H9 (cell line): Measurements from ENCODE around the gene NSMCE4A. TPM values are rescaled to one million over a fixed set of nuclear protein-coding genes. Genes with fewer than 3 reads are reported as not detected.
A peak's percentile ranks its signal among the peaks of the same experiment; 100 is the strongest.

Experiments used
- DNase-seq: peaks from one replicate; pipeline ENCODE4 v3.0.0-alpha.2; 2017
- H2AFZ ChIP-seq: one replicate; pipeline ENCODE4 v1.6.1; 2013; ENCODE audit warnings: mild to moderate bottlenecking, low read length, control low read depth, moderate library complexity
- H2AK5ac ChIP-seq: 2 replicates; pipeline ENCODE4 v1.6.1; 2013; ENCODE audit warnings: low read length, control low read depth, mixed read lengths; ENCODE audit not compliant: insufficient read length
- H2BK120ac ChIP-seq: one replicate; pipeline ENCODE4 v1.6.1; 2013; ENCODE audit warnings: low read depth, mild to moderate bottlenecking, low read length, control low read depth, inconsistent platforms; ENCODE audit not compliant: poor library complexity, severe bottlenecking
- H2BK12ac ChIP-seq: 2 replicates; pipeline ENCODE4 v1.6.1; 2013; ENCODE audit warnings: low read length, control low read depth, mixed read lengths, low read depth; ENCODE audit not compliant: insufficient read length
- H2BK15ac ChIP-seq: 2 replicates; pipeline ENCODE4 v1.6.1; 2013; ENCODE audit warnings: low read depth, low read length, control low read depth
- H2BK20ac ChIP-seq: one replicate; pipeline ENCODE4 v1.6.1; 2013; ENCODE audit warnings: low read depth, mild to moderate bottlenecking, low read length, control low read depth, inconsistent platforms; ENCODE audit not compliant: poor library complexity, severe bottlenecking
- H2BK5ac ChIP-seq: 2 replicates; pipeline ENCODE4 v1.6.1; 2013; ENCODE audit warnings: low read length, control low read depth, mixed read lengths; ENCODE audit not compliant: insufficient read length
- H3K14ac ChIP-seq: 2 replicates; pipeline ENCODE4 v1.6.1; 2013; ENCODE audit warnings: low read length, control low read depth; ENCODE audit not compliant: insufficient read depth
- H3K18ac ChIP-seq: 2 replicates; pipeline ENCODE4 v1.6.1; 2013; ENCODE audit warnings: low read depth, mild to moderate bottlenecking, mixed read lengths, low read length, control low read depth; ENCODE audit not compliant: insufficient read length
- H3K23ac ChIP-seq: 2 replicates; pipeline ENCODE4 v1.6.1; 2013; ENCODE audit warnings: low read length, control low read depth, mixed read lengths, low read depth; ENCODE audit not compliant: insufficient read length
- H3K23me2 ChIP-seq: 2 replicates; pipeline ENCODE4 v1.6.1; 2013; ENCODE audit warnings: low read depth, mild to moderate bottlenecking, mixed read lengths, low read length, control low read depth; ENCODE audit not compliant: insufficient read length, poor library complexity, severe bottlenecking
- H3K27ac ChIP-seq: 2 replicates; pipeline ENCODE4 v1.5.1; 2013; ENCODE audit warnings: low read length, control low read depth, mixed read lengths, low read depth; ENCODE audit not compliant: insufficient read length
- H3K27me3 ChIP-seq: 2 replicates; pipeline ENCODE4 v1.6.1; 2013; ENCODE audit warnings: low read length, control low read depth, inconsistent platforms; ENCODE audit not compliant: insufficient read depth
- H3K4ac ChIP-seq: 2 replicates; pipeline ENCODE4 v1.6.1; 2013; ENCODE audit warnings: low read depth, mild to moderate bottlenecking, control low read depth, inconsistent platforms, low read length, moderate library complexity
- H3K4me1 ChIP-seq: 2 replicates; pipeline ENCODE4 v1.6.1; 2013; ENCODE audit warnings: low read length, control low read depth, inconsistent platforms; ENCODE audit not compliant: insufficient read depth
- H3K4me2 ChIP-seq: 2 replicates; pipeline ENCODE4 v1.6.1; 2013; ENCODE audit warnings: low read length, control low read depth, mixed read lengths; ENCODE audit not compliant: insufficient read length, insufficient read depth
- H3K56ac ChIP-seq: 2 replicates; pipeline ENCODE4 v1.6.1; 2013; ENCODE audit warnings: low read depth, mild to moderate bottlenecking, mixed read lengths, low read length, control low read depth; ENCODE audit not compliant: insufficient read length
- H3K79me1 ChIP-seq: 2 replicates; pipeline ENCODE4 v1.6.1; 2013; ENCODE audit warnings: low read depth, mild to moderate bottlenecking, moderate library complexity, low read length, control low read depth, inconsistent platforms; ENCODE audit not compliant: insufficient read depth, poor library complexity, severe bottlenecking
- H3K79me2 ChIP-seq: 2 replicates; pipeline ENCODE4 v1.6.1; 2013; ENCODE audit warnings: low read length, control low read depth, inconsistent platforms; ENCODE audit not compliant: insufficient read depth
- H3K9ac ChIP-seq: 2 replicates; pipeline ENCODE4 v1.6.1; 2013; ENCODE audit warnings: low read length, control low read depth, mixed read lengths; ENCODE audit not compliant: insufficient read length; ENCODE audit errors: extremely low read depth
- H3K9me3 ChIP-seq: one replicate; pipeline ENCODE4 v1.6.1; 2013; ENCODE audit warnings: low read depth, low read length, inconsistent platforms; ENCODE audit not compliant: control insufficient read depth
- H3T11ph ChIP-seq: one replicate; pipeline ENCODE4 v1.6.1; 2013; ENCODE audit warnings: mild to moderate bottlenecking, low read length, control low read depth, inconsistent platforms
- H4K20me1 ChIP-seq: one replicate; pipeline ENCODE4 v1.6.1; 2013; ENCODE audit not compliant: control insufficient read depth, insufficient read length, insufficient read depth
- H4K5ac ChIP-seq: 2 replicates; pipeline ENCODE4 v1.6.1; 2013; ENCODE audit warnings: low read depth, mild to moderate bottlenecking, mixed read lengths, low read length, control low read depth; ENCODE audit not compliant: insufficient read length
- H4K8ac ChIP-seq: replicated peaks from 2 replicates; pipeline ENCODE4 v1.6.1; 2013; ENCODE audit warnings: low read length, control low read depth, mixed read lengths, low read depth; ENCODE audit not compliant: insufficient read length
- H4K91ac ChIP-seq: 2 replicates; pipeline ENCODE4 v1.6.1; 2013; ENCODE audit warnings: low read depth, mild to moderate bottlenecking, moderate library complexity, mixed read lengths, low read length, control low read depth; ENCODE audit not compliant: insufficient read length
- H3K27ac Mint-ChIP-seq, 3 experiments: 2 replicates in 2 of 3; 3 replicates in 1 of 3; pipeline ENCODE4 v1.8.0; 2020 to 2021; ENCODE audit warnings: mixed read lengths in 3 of 3, mild to moderate bottlenecking in 1 of 3, moderate library complexity in 1 of 3
- H3K27me3 Mint-ChIP-seq: 2 replicates; pipeline ENCODE4 v1.8.0; 2021; ENCODE audit warnings: low read depth, mild to moderate bottlenecking, moderate library complexity, mixed read lengths
- H3K36me3 Mint-ChIP-seq, 3 experiments: 2 replicates in 2 of 3; 3 replicates in 1 of 3; pipeline ENCODE4 v1.8.0; 2020 to 2021; ENCODE audit warnings: low read depth in 3 of 3, mixed read lengths in 3 of 3; ENCODE audit not compliant: insufficient read depth in 1 of 3
- H3K4me1 Mint-ChIP-seq, 2 experiments: 2 replicates each; pipeline ENCODE4 v1.8.0; 2020; ENCODE audit warnings: mixed read lengths in 2 of 2
- H3K4me3 Mint-ChIP-seq, 2 experiments: 2 replicates in 1 of 2; 3 replicates in 1 of 2; pipeline ENCODE4 v1.8.0; 2020 to 2021; ENCODE audit warnings: mild to moderate bottlenecking in 2 of 2, mixed read lengths in 2 of 2, moderate library complexity in 1 of 2
- H3K9me3 Mint-ChIP-seq, 2 experiments: 2 replicates in 1 of 2; 3 replicates in 1 of 2; pipeline ENCODE4 v1.8.0; 2020; ENCODE audit warnings: mild to moderate bottlenecking in 2 of 2, mixed read lengths in 2 of 2, moderate library complexity in 1 of 2
- WGBS: extraction: QIAGEN DNeasy Blood & Tissue Kit; methylation state at CpG from one replicate; pipeline ENCODE4 v1.1.7; 2013; ENCODE audit warnings: missing lambda C conversion rate, low lambda C conversion rate, mixed read lengths; ENCODE audit not compliant: insufficient read length; ENCODE audit errors: extremely low coverage; 5-methylcytosine and 5-hydroxymethylcytosine counted together
- total RNA-seq: library from RNA; stranded (reverse); gene quantifications from 2 replicates; pipeline ENCODE4 v1.2.1, GENCODE V29; 2021
- TF ChIP-seq, protein P1 (sequence below): fragments of 200-600 bp; sonication (generic); conservative IDR thresholded peaks from 3 replicates; pipeline ENCODE4 v1.8.0; 2021; ENCODE audit warnings: antibody characterized with exemption, mild to moderate bottlenecking

The NSMCE4A gene
- total RNA-seq, 1 experiment from 2014 or later, result 59.0 TPM

- H3T11ph ChIP-seq, result no peak overlapping the region
- no peaks in the 10 kb centered on the region for H3K9me3 ChIP-seq
- DNase-seq, result no peak
- no peaks in the 10 kb centered on the region for H3K23me2 ChIP-seq
- H4K91ac ChIP-seq, result no peak overlapping the region
- Mint-ChIP-seq H3K9me3 (no peaks in the 10 kb centered on the region; a peak in 1 of 5 replicates), H3K4me1 (peaks cover 0 to 2% of the 10 kb centered on the region in 2 experiments; a peak in 2 of 4 replicates), H3K4me3 (no peak overlapping the region), H3K27ac (peak overlapping the region; percentile 6 to 35 (median 13); a peak in 3 of 7 replicates), H3K27me3 (no peaks in the 10 kb centered on the region), H3K36me3 (peaks cover 31 to 82% (median 62%) of the 10 kb centered on the region in 3 experiments)
- H3K56ac ChIP-seq, result no peak overlapping the region
- no peak overlapping the region for H2AFZ ChIP-seq
- H3K79me2 ChIP-seq, result no peaks in the 10 kb centered on the region
- H3K4ac ChIP-seq, result no peak overlapping the region
- no peak overlapping the region for H2BK20ac ChIP-seq
- H3K23ac ChIP-seq, result no peak overlapping the region
- no peaks in the 10 kb centered on the region for H3K27me3 ChIP-seq
- no peak overlapping the region for H4K5ac ChIP-seq
- H3K4me2 ChIP-seq, result no peak overlapping the region
- H2BK15ac ChIP-seq, result no peak overlapping the region
- no peak overlapping the region for H2BK12ac ChIP-seq
- no peak overlapping the region for H3K9ac ChIP-seq
- no peak overlapping the region for H3K27ac ChIP-seq
- no peak overlapping the region for H3K14ac ChIP-seq
- no peak overlapping the region for H3K18ac ChIP-seq
- no peaks in the 10 kb centered on the region for H4K20me1 ChIP-seq
- H2BK5ac ChIP-seq, result no peak overlapping the region
- no peak overlapping the region for H2BK120ac ChIP-seq
- TF ChIP-seq, protein P1, sequence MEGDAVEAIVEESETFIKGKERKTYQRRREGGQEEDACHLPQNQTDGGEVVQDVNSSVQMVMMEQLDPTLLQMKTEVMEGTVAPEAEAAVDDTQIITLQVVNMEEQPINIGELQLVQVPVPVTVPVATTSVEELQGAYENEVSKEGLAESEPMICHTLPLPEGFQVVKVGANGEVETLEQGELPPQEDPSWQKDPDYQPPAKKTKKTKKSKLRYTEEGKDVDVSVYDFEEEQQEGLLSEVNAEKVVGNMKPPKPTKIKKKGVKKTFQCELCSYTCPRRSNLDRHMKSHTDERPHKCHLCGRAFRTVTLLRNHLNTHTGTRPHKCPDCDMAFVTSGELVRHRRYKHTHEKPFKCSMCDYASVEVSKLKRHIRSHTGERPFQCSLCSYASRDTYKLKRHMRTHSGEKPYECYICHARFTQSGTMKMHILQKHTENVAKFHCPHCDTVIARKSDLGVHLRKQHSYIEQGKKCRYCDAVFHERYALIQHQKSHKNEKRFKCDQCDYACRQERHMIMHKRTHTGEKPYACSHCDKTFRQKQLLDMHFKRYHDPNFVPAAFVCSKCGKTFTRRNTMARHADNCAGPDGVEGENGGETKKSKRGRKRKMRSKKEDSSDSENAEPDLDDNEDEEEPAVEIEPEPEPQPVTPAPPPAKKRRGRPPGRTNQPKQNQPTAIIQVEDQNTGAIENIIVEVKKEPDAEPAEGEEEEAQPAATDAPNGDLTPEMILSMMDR, result no peak
- no peak overlapping the region for H2AK5ac ChIP-seq
- WGBS, result no CpG with 5 or more reads among the region's 6 CpGs
- no peaks in the 10 kb centered on the region for H3K79me1 ChIP-seq
- H4K8ac ChIP-seq, result no peak overlapping the region
- no peaks in the 10 kb centered on the region for H3K4me1 ChIP-seq
These were observed 60.4 kb downstream of the NSMCE4A start for GRCh38 chr10:121914661-121915060.
